Left lung (tissue), 10 donors: ENCODE data around the gene PDXDC1. TPM values are rescaled to one million over a fixed set of nuclear protein-coding genes. Genes with fewer than 3 reads are reported as not detected.
"Not testable (repeated sequence)": the region's sequence is repeated elsewhere in the genome, so short reads cannot be mapped to it uniquely, and the experiment has no call there.

ENCODE experiments used
- ATAC-seq: fragments of 200-7000 bp; cut with Tn5 transposase; one replicate; pipeline ENCODE4 v1.9.1; 2020; ENCODE audit warnings: moderate library complexity
- DNase-seq, 4 donors: peaks; one replicate each; pipeline ENCODE4 v3.0.0-alpha.2; 2013 to 2020
- H3K27ac ChIP-seq, 2 donors: fragments of 200-600 bp; sonication (generic) in 1 of 2; one replicate each; pipeline versions ENCODE4 v1.5.0 to v1.8.0; 2020 to 2021
- H3K27me3 ChIP-seq, 2 donors: fragments of 200-600 bp; sonication (generic) in 1 of 2; one replicate each; pipeline versions ENCODE4 v1.5.0 to v1.8.0; 2020 to 2021
- H3K36me3 ChIP-seq, 2 donors: fragments of 200-600 bp; sonication (generic) in 1 of 2; one replicate each; pipeline versions ENCODE4 v1.5.0 to v1.8.0; 2020 to 2021
- H3K4me1 ChIP-seq, 2 donors: fragments of 200-600 bp; one replicate each; pipeline ENCODE4 v1.8.0; 2021
- H3K4me3 ChIP-seq, 2 donors: fragments of 200-600 bp; sonication (generic) in 1 of 2; one replicate each; pipeline versions ENCODE4 v1.5.0 to v1.8.0; 2020 to 2021; ENCODE audit warnings: mild to moderate bottlenecking in 1 of 2
- H3K9me3 ChIP-seq, 2 donors: fragments of 200-600 bp; sonication (generic) in 1 of 2; one replicate each; pipeline versions ENCODE4 v1.5.0 to v1.8.0; 2020 to 2021
- CTCF ChIP-seq, 2 donors: fragments of 200-600 bp; sonication (generic) in 1 of 2; IDR thresholded peaks; one replicate each; pipeline versions ENCODE4 v1.5.0 to v1.8.0; 2021; ENCODE audit warnings: antibody characterized with exemption in 2 of 2
- intact Hi-C, 2 donors: fragments of 100-400 bp; cut with DNase I; formaldehyde crosslinking; loops; one replicate each; pipeline versions ENCODE4 v1.11.2 to v1.14.2; 2022
- polyA plus RNA-seq, 6 donors: library from polyadenylated mRNA; unstranded; fragments of 120-200 nt; gene quantifications; one replicate each; pipeline ENCODE4 v1.2.1, GENCODE V29; 2013; ENCODE audit not compliant: insufficient read length in 6 of 6
- total RNA-seq, 2 donors: library from RNA; stranded (reverse); fragmentation: NEBNext Ultra II Directional; extraction: Animal tissue kit (Norgen Biotek cat#: 25700); gene quantifications; one replicate each; pipeline ENCODE4 v1.2.1, GENCODE V29; 2021
- donor health status: DM: no; HTN: yes; CAD: no.
- donor health status: DM: no; HTN: no; CAD: no.

PDXDC1 gene
- total and polyA plus RNA-seq, 8 donors, result 55.7 to 111 (median 92.4) TPM

- H3K4me3 ChIP-seq, intact Hi-C loops, H3K9me3 ChIP-seq, H3K27ac ChIP-seq, H3K27me3 ChIP-seq, DNase-seq, H3K4me1 ChIP-seq: not testable (repeated sequence)
- peak; percentile 41 for ATAC-seq
- peaks cover 6 to 78% of the 10 kb centered on the region in 2 donors for H3K36me3 ChIP-seq
Measured at GRCh38 chr16:15008647-15009046, 33.8 kb downstream of the PDXDC1 start.

- H3K4me3 ChIP-seq, H3K9me3 ChIP-seq, H3K27ac ChIP-seq, ATAC-seq, intact Hi-C loops, DNase-seq, H3K27me3 ChIP-seq: not testable (repeated sequence)
- peaks cover 6 to 67% of the 10 kb centered on the region in 2 donors for H3K36me3 ChIP-seq
- peaks cover 19 to 29% of the 10 kb centered on the region in 2 donors for H3K4me1 ChIP-seq
Measured at GRCh38 chr16:15012941-15013340, 38.1 kb downstream of the PDXDC1 start.

GRCh38 chr16:15015671-15016070, 40.8 kb downstream of the PDXDC1 start:
- H3K27me3 ChIP-seq, DNase-seq, H3K27ac ChIP-seq, H3K9me3 ChIP-seq, ATAC-seq, intact Hi-C loops, H3K4me3 ChIP-seq: not testable (repeated sequence)
- peaks cover 19 to 29% of the 10 kb centered on the region in 2 donors for H3K4me1 ChIP-seq
- peaks cover 4 to 79% of the 10 kb centered on the region in 2 donors for H3K36me3 ChIP-seq

GRCh38 chr16:15016354-15016753, 41.5 kb downstream of the PDXDC1 start:
- DNase-seq, intact Hi-C loops, H3K9me3 ChIP-seq, H3K4me3 ChIP-seq, H3K27me3 ChIP-seq: not testable (repeated sequence)
- H3K4me1 ChIP-seq, result peaks cover 19 to 29% of the 10 kb centered on the region in 2 donors
- peak overlapping the region; percentile 3 to 20 for H3K27ac ChIP-seq
- H3K36me3 ChIP-seq, result peaks cover 4 to 78% of the 10 kb centered on the region in 2 donors
- ATAC-seq, result peak; percentile 4

GRCh38 chr16:15016951-15017580, 42.2 kb downstream of the PDXDC1 start:
- Histone ChIP-seq H3K36me3 (peaks cover 4 to 78% of the 10 kb centered on the region in 2 donors), H3K4me1 (peaks cover 19 to 29% of the 10 kb centered on the region in 2 donors)
- H3K9me3 ChIP-seq, intact Hi-C loops, H3K27me3 ChIP-seq, H3K27ac ChIP-seq, H3K4me3 ChIP-seq: not testable (repeated sequence)
- DNase-seq (peak in 1 of 4 donors; percentile 36), ATAC-seq (peak; percentile 22)

GRCh38 chr16:15021429-15021828, 46.6 kb downstream of the PDXDC1 start:
- Histone ChIP-seq H3K36me3 (peaks cover 4 to 94% of the 10 kb centered on the region in 2 donors), H3K4me1 (peaks cover 10 to 27% of the 10 kb centered on the region in 2 donors)
- H3K9me3 ChIP-seq, H3K4me3 ChIP-seq, H3K27me3 ChIP-seq, intact Hi-C loops, ATAC-seq, DNase-seq, H3K27ac ChIP-seq: not testable (repeated sequence)

GRCh38 chr16:15022194-15022593, 47.4 kb downstream of the PDXDC1 start:
- H3K27me3 ChIP-seq, DNase-seq, H3K9me3 ChIP-seq, H3K4me3 ChIP-seq, H3K27ac ChIP-seq, intact Hi-C loops: not testable (repeated sequence)
- Histone ChIP-seq H3K4me1 (peaks cover 2 to 21% of the 10 kb centered on the region in 2 donors), H3K36me3 (peaks cover 4 to 94% of the 10 kb centered on the region in 2 donors)
- peak in 1 of 2 donors; percentile 35 for TF ChIP-seq CTCF (IDR thresholded peaks at IDR 0.05)
- ATAC-seq, result peak; percentile 43

GRCh38 chr16:15023381-15024077, 48.7 kb downstream of the PDXDC1 start:
- H3K27me3 ChIP-seq, intact Hi-C loops, DNase-seq, H3K9me3 ChIP-seq, H3K4me3 ChIP-seq: not testable (repeated sequence)
- peak; percentile 20 for ATAC-seq
- Histone ChIP-seq H3K4me1 (peaks cover 0 to 21% of the 10 kb centered on the region in 2 donors), H3K27ac (peak overlapping the region in 1 of 2 donors; percentile 14), H3K36me3 (peaks cover 0 to 94% of the 10 kb centered on the region in 2 donors)

- Histone ChIP-seq H3K4me1 (peaks cover 0 to 21% of the 10 kb centered on the region in 2 donors), H3K27ac (peak overlapping the region; percentile 1 to 28), H3K36me3 (peaks cover 0 to 95% of the 10 kb centered on the region in 2 donors)
- DNase-seq, H3K4me3 ChIP-seq, intact Hi-C loops, ATAC-seq, H3K27me3 ChIP-seq, H3K9me3 ChIP-seq: not testable (repeated sequence)
Measured at GRCh38 chr16:15024858-15025199, 50.0 kb downstream of the PDXDC1 start.

- Histone ChIP-seq H3K36me3 (peaks cover 0 to 95% of the 10 kb centered on the region in 2 donors), H3K27ac (peak overlapping the region; percentile 1 to 28), H3K4me1 (peaks cover 0 to 21% of the 10 kb centered on the region in 2 donors)
- H3K4me3 ChIP-seq, H3K9me3 ChIP-seq, DNase-seq, intact Hi-C loops, H3K27me3 ChIP-seq: not testable (repeated sequence)
- peak; percentile 55 for ATAC-seq
Measured at GRCh38 chr16:15025234-15025951, 50.6 kb downstream of the PDXDC1 start.

GRCh38 chr16:15027051-15027450, 52.2 kb downstream of the PDXDC1 start:
- not testable (repeated sequence) for DNase-seq

More at GRCh38 chr16:15027051-15027450, 52.2 kb downstream of the PDXDC1 start:
- H3K9me3 ChIP-seq, ATAC-seq, H3K27ac ChIP-seq, H3K27me3 ChIP-seq, H3K4me3 ChIP-seq, intact Hi-C loops: not testable (repeated sequence)
- peaks cover 0 to 94% of the 10 kb centered on the region in 2 donors for H3K36me3 ChIP-seq
- peaks cover 0 to 31% of the 10 kb centered on the region in 2 donors for H3K4me1 ChIP-seq
